ENCODE measurements around the gene CDH4.
A peak's percentile ranks its signal among the peaks of the same experiment; 100 is the strongest.

Gene CDH4

DNA sequence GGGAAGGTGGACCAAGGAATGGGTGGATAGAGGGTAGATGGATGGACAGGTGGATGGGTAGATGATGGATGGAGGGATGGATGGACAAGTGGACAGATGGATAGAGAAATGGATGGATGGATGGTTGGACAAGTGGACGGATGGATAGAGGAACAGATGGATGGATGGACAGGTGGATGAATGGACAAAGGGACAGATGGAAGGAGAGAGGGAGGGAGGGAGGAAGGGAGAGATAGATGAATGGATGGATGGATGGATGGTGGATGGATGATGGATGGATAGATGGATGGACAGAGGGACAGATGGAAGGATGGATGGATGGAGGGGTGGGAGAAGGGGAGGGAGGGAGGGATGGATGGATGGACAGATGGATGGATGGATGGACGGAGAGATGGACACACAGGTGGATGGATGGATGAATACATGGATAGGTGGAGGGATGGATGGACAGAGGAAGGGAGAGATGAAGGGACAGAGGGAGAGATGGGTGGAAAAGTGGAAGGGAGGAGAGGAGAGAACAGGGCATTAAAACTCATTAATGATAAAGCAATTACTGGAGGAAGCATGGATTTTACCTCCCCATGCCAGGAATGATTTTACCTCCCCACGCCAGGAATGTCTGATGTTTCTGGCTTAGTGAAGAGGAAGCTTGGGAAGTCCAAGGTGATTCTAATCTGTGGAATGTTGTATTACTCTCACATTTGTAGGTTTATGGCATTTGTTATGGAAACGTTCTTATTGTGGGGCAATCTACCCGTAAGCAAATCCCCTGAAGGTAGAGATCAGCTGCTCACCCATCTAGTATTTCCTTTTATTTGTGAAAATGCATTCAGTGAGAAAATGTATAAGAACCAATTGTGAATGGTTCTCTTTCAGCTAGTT, 430.3 kb downstream of the CDH4 start:
- DNase-seq, result no peak

DNA sequence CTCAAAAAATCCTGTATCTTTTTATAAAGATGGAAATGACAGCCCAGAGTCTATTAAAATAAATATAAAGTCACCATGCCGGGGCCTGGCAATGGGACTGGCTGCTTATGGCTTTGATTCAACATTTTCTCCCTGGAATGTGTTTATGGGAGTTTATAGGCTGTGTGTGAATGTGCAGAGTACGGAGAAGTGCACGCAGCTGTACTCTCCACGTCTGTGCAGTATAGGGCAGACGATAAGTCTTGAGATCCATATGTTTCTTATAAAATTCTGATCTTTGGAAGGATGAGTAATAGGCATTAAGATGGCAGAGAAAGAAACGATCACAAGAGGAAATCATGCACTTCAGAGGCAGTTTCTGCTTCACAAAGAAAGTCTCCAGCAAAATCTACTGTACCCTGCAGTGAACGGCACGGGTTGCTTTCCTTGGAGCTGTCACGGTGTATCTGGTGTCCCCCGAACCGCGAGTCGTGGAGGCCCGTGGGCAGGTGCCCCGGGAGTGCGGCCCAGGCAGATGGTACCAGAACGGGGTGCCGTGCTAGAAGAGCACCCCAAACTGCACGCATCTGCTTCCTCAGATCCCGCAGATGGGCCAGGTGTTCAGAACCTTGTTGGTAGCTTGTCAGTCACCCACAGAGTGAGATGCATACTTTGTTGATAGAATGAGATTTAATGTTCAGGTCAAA, 431.1 kb downstream of the CDH4 start:
- DNase-seq, result no peak

DNA sequence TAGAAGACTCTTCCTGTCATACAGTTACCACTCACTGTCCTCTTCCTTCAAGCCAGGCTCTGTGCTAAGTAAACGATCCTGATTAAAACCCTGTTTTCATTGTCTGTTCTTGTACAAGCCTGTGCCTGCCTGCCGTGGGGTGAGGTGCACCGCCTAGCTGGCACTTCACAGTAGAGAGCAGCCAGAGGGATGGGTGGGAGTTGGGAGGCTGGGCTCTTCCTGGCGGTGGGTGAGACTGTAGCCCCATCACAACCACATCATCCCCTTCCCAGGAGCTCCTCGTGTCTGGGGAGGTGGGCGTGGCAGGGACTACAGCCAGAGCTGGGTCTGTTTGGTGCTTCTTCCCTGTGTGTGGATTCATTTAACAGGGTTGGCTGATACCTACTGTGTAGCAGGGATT, 431.7 kb downstream of the CDH4 start:
- DNase-seq, result peak in 1 of 2 experiments; percentile 35

DNA sequence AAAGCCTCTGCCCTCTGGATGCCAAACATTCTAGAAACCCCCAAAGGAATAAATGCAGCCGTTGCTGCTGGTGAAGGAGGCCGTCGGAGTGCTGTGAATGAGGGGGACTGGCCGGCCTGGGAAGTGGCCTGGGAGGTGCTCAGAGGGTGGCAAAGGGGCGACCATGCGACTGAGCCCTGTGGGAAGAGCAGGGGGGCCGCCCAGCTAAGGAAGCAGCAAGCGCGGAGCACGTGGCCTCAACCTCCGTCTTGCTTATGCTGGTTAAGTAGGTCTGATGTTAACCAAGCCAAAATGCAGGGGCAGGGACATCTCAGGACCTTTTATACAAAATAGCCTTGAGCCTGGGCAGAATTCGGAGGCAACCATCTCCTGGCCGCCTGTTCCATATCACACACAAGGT, 432.1 kb downstream of the CDH4 start:
- DNase-seq, result no peak

DNA sequence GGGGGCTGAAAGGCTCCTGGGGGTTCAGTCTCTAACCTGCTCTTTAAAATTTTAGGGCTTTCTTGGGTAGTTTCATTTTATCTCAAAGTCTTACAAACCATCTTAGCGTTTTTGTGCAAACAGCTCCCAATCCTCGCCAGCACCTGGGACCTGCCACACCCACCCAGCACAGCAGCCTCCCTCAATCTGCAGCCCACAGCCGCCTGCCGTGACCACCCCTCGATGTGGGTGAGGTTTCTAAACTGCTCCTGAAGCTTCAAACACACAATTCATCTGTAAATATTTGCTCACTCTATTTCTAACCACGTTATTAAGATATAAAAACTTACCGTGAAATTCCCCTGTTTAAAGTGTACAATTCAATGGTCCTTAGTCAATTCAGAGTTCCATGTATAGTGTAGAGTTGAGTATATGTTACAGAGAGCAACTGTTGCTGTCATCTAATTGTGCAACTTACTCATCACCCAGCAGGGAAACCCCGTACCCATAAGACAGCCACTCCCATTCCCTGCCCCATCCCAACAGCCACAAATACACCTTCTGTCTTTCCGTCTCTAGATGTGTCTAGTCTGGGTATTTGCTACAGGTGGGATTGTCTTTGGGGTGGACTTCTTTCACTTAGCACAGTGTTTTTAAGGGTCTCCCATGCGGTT, 432.6 kb downstream of the CDH4 start:
- no peak for DNase-seq

DNA sequence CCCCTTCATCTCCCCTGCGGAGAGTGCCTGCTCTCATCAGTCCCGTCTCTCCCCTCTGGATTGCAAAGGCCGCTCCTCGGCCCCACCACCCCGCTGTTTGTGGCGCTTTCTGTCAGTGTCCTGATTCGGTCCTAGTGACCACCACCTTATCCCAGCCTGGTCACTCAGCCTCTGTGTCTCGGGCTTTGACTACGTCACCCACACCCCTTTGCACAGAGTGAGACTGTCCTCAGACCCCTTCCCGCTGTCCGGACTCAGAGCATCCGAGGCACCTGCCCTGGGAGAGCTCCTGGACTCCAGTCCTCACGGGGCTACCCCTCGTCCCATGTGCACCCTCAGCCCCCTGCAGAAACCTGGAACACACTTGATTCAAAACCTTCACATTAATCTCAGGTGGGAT, 433.4 kb downstream of the CDH4 start:
- DNase-seq, result no peak

DNA sequence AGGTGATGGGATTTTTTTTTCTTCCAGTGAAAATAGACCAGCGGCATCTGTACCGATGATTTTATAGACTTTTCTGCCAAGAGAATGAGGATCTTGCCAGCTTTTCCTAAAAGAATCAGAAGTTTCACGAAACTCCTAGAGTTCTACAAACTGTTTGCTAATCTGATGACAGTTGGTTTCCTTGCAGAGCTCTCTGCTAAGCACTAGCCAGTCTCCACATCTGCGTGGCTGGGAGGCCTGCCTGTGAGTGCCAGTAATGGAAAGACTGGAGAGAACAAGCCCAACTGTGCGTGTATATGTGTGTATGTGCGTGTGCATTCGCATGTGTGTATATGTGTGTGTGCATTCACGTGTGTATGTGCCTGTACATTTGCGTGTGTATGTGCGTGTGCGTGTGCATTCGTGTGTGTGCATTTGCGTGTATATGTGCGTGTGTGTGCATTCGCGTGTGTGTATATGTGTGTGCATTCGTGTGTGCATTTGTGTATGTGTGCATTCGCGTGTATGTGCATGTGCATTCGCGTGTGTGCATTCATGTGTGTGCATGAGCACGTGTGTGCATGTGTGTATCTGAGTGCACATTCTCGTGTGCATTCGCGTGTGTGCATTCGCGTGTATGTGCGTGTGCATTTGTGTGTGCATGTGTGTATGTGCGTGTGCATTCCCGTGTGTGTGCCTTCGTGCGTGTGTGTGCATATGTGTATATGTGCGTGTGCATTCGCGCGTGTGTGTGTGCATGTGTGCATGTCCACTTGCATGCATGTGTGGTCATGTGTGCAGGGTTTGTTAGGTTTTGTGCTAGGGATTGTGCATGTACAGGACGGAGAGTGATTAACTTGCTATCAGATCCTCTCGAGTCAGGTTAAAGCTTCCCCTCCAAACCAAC, 434.2 kb downstream of the CDH4 start:
- no peak for DNase-seq

DNA sequence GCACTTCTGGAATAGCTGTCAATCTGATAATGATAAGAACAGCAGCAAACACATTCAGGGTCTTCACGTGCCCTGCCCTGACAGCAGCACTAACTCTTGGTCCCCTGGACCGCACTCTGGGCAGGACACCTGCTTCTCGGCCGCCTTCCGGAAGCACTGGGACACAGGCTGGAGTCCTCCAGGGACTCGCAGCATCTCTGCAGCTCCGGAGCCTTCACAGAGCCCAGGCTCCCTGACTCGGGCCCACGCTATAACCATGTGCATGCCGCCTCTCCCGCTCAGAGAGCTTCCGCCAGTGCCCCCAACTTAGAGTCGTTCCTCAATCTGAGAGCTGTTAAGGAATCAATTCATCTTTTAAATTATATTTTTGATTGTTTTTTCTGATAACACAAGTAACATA, 436.4 kb downstream of the CDH4 start:
- no peak for DNase-seq

DNA sequence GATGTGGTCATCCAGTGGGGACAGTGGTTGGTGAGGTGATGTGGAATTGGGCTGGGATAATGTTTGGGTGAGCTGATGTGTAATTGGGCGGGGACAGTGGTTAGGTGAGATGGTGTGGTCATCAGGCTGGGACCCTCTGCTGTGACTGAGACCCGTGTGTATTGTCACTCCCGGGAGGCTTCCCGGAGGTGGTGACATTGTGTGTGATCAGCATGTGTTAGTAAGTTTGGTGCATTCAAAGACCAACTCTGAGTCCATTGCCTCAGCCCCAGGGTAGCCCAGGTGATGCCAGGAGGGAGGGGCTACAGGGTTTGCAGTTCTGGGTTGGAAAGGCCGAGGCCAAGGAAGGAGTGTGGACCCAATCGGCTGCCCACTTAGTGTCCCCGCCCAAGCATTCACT, 438.1 kb downstream of the CDH4 start:
- DNase-seq, result no peak

DNA sequence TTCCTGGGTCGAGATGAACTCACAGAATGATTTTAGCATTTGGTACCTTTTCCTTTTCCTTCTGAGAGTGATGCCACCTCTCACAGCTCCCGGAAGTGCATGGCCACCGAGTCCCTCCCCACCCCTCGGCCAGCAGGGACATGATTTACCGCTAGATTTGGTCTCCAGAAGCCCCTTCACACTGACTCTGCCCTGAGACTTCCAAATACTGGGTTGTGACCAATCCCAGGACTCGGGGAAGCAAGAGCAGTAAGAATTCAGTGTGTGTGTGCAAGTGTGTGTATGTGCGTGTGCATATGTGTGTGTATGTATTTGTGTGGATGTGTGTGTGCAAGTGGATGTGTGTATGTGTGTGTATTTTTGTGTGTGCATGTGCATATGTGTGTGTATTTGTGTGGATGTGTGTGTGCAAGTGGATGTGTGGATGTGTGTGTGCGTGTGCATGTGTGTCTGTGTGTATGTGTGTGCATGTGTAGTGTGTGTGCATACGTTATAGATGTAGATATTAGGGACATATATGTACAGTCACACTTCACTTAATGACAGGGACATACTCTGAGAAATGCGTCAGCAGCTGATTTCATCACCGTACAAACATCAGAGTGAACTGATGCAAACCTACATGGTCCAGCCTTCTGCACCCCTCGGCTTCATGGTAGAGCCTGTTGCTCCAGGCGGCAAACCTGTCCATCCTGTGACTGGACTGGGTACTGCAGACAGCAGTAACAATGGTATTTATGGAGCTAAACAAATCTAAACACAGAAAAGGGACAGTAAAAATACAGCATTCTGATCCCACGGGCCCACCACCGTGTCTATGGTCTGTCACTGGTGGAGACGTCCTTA, 439.2 kb downstream of the CDH4 start:
- no peak for DNase-seq

DNA sequence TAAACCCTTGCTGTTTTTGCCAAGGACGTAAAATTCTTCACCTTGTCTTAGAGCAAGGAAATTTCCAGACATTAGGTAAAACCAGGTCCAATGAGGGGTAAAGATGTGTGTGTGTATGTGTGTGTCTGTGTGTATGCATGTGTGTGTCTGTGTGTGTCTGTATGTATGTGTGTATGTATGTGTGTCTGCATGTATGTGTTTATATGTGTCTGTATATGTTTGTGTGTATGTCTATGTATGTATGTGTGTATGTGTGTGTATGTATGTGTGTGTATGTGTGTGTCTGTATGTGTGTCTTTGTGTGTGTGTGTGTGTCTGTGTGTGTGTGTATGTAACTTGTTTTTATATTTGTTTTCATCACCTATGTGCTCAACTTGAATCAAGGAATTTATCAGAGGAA, 439.9 kb downstream of the CDH4 start:
- DNase-seq, result no peak

DNA sequence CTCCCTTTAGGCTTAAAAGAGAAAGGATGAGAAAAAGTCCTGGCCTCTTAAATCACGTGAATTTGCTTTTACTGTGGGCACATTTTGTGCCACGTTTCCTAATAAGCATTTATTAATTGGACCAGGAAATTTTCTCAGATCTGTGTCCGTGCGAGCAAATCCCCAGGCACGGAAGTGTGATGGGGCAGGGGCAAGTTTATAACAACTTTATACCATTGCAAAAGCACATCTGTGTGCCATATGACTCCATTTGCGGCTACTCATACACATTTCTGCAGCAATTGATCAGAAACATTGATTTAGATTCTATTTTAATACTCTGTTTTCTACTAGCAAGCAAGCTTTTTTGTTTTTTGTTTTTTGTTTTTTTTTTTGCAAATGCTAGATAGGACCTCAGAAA, 440.4 kb downstream of the CDH4 start:
- DNase-seq, result no peak

DNA sequence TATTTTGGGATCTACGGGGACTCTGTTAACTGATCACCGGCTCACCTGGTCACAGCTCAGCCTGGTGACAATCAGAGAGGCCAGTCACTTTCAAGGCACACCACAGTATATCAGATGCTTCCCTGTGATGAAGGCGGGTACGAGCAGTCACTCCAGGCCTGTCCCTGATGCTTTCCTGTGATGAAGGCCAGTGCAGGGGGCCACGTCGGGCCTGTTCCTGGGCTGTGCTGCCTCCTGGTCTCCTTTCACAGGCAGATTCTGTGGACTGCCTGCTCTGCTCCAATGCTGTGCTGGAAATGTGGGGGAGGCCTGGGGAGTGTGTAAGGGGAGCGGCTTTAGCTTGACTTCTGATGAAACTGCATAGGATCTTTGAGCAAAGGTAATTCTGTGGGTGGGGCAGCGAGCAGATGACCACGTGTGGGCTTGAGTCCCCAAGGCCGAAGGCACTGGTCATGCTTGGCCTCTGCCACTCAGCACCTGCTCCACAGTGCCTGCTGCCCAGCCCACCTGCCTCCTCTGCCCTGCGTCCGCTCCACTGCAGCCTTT, 441.1 kb downstream of the CDH4 start:
- DNase-seq, result no peak

DNA sequence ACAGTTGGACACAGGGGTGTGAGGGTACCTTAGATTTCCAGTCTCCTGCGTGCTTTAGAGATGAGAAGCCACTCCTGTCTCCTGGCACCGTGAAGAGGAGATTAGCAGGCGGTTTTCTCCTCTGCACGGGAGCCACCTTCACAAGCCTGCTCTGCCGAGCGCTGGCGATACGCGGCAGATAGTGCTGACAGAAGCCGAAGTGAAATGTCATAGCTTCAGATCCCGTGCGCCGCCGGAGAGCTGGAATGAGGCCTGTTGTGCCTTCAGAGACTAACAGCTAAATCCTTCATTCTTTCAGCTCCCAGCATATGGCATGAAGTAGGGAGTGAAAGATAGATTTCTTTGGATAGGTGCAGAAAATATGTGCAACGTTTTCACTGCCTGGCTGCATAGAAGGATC, 442.6 kb downstream of the CDH4 start:
- DNase-seq, result no peak

DNA sequence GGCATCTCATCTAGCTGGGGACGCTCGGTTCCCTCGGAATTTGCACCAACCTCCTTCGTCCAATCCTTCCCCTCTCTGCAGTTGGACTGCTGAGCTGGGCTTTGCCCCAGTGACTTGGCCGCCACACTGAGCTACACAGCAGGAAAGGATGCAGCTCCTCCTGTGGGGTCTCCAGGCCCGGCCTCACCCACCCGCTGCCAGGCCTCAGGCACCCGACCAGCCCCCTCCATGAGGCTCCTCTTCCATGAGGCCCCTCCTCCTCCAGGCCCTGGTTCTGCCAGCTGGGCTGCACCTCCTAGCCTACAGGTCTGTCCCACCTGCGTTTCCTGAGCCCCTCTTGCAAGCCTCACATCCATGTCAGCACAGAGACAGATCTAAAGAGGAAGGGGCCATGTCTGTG, 443.7 kb downstream of the CDH4 start:
- no peak for DNase-seq

DNA sequence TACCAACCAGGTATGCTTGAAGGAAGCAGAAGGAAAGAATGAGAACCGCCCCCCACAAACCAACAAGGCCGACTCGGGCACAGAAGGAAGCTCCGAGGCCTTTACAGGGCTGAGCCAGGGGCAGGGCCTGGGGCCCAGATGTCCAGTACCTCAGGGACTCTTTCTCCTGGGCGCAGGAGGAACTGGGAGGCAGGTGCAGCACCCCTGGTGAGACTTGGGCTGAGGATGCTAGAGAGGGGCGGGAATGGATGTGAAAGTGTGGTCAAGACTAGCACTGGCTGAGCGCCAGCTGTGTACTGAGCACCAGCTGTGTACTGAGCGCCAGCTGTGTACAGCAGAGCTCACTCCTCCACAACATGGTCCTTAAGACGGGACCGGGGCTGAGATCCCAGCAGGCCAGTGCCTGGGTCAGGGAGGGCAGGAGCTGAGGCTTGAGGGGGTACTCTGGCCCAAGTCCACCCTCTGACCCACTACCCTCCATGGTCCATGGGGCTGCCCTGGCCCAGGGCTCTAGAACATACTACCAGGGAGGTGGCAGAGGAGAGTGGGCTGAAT, 444.2 kb downstream of the CDH4 start:
- no peak for DNase-seq

DNA sequence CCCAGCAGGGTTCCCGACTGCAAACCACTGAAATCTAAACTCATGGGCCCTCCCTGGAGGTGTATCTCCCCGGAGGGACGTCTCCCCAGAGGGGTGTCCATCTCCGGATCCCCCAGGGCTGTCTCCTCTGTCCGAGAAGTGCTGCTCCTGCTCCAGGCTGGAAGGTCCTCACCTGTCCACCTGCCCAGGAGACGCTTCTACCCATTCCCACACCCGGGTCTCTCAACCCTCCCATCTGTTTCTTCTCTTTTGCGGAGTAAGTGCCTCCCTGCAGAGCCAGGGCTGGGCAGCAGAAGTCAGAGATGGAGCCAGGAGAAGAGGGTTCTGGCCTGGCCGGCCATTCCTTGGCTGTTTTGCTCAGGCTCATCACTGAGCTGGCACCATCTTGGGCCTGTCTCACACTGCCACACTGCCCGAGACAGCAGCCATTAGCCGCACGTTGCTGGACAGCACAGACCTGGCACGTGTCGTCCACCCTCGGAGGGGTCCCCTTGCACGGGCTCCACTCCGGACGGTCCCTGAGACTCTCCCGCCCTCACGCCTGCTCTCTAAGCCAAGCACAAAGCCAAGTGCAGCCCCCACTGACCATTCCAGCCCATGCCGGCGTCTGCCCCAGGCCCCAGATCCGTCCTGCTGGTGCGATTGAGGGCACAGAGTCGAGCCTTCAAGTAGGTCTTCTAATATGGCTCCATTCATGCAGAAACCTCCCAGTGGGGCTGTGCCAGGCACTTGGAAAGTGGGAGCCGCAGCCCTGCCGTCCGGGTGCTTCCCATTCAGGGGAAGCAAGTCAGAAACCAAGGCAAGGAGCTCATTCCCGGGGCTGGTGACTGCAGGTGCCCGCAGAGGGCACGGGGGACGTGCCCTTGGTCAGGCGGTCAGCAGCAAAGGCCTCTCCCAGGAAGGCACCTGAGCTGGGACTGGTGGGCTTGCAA, 445.9 kb downstream of the CDH4 start:
- no peak for DNase-seq

DNA sequence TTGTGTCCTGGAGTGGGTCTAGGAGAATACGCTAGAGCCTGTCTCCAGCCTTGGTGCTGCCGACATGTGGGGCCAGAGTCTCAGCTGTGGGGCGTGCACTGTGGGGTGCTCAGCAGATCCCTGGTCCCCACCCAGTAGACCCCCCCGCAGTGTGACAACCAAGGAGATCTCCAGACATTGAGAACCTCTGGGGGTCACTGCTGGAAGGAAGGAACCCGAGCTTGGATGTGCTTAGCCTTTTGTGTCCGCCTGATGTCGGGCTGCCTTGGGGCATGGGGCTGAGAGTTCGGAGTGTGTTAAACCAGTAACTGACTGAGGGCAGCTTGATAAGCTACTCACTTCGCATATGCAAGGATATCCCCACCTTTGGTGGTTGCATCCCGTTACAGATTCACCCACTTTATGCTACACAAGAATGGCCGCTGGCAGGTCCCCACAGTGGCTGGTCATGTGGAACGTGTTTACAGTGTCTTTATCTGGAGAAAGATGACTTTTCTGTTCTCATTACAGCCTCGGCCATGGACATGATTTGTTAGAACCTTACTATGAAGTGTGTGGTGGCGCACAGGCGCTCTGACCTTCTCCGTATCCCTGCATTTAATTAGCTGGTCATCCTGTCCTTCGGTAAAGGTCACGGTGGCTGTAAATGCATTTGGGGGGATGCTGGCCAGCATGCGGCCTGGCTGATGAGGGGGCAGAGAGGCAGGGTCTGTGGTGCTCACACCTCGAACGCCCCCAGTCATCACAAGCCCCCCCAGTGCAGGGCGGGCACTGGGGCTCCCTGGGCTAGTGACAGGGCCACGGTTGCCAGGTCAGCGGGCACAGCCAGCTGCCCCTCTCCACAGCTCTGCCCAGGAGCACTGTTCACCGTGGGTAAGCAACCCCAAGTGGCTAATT, 446.8 kb downstream of the CDH4 start:
- DNase-seq, result no peak

All from SHP77 (cell line).